T-helper 1 cell (primary cell): ENCODE measurements around the gene LRP1.

Source experiments
- DNase-seq, 5 donors: peaks; one replicate each; pipeline ENCODE4 v3.0.0-alpha.2; 2012 to 2020

Gene LRP1

DNA sequence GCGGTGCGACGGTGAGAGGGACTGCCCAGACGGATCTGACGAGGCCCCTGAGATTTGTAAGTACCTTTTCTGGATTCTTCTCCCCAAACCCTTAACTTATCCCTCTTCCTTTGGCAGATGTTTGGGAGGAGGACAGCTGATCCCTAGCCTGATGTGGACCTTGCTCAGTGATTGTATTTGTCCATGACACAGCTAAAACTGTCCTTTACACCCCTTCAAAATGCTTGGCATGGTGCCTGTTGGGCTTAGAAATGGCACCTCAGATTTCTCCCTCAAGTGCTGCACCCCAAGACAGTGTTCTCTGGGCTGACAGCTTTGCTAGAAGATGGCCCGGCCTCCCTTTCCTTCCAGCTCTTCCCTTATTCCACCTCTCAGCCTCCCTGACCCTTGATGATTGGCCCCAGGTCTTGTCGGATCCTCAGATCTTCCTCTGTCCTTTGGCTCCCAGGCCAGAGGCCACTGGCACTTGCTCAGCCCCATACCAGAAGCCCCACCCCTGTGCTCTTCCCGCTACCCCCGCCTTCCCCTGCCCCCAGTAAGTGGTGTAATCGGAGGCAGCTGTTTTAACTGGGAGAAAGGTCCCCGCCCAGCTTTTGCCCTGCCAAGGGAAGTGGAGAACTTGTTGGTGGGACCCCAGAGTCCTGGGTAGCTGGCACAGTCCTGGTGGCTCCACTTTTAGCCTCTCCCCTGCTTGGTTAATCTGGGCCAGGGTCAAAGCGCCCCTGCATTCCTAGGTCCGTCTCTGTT, 10.4 kb downstream of the LRP1 start:
- DNase-seq = no peak

DNA sequence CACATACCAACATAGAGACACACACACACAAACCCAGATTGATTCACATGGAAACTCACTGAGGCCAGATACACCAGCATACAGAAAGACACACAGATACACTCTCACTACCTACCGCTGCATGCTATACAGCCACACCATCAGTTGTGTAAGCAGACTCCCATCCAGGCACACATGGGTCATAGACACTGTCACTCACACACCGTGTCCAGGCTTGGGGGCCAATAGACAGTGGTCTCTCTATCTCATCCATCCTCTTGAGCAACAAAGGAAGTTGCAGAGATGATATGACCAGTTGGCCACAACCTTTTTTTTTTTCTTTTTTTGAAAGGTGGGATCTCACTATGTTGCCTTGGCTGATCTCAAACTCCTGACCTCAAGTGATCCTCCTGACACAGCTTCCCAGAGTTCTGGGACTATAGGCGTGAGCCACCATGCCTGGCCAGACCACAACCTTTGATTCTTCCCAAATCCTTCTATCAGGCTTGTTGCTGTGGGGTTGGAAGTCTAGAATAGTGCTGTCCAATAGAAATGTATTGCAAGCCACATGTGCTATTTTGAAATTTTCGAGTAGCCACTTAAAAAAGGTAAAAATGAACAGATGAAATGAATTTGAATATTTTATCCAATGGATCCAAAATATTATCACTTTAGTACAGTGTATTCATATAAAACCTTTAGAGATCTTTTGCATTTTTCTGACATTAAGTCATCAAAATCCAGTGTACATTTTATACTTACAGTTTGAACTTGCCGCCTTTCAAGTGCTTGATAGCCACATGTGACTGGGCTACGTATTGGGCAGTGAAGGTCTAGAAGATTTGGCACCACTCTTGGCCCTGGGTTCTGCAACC, 11.7 kb downstream of the LRP1 start:
- no peak for DNase-seq

DNA sequence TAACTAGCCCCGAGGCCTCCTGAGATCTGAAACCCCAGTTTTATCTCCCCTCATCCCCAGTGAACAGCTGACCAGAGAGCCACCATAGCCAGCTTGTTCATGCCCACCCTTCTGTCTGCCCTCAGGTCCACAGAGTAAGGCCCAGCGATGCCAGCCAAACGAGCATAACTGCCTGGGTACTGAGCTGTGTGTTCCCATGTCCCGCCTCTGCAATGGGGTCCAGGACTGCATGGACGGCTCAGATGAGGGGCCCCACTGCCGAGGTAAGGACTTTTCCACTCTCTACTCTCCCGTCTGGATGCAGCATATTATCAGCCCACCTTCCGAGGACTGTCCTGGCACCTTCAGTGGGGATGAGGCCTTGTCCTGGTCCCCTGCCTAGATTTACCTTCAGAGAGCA, 13.0 kb downstream of the LRP1 start:
- no peak for DNase-seq

GRCh38 chr12:57142121-57142520, 13.8 kb downstream of the LRP1 start:
- DNase-seq = no peak

- DNase-seq = no peak
Observed at GRCh38 chr12:57142727-57143126, 14.4 kb downstream of the LRP1 start.

DNA sequence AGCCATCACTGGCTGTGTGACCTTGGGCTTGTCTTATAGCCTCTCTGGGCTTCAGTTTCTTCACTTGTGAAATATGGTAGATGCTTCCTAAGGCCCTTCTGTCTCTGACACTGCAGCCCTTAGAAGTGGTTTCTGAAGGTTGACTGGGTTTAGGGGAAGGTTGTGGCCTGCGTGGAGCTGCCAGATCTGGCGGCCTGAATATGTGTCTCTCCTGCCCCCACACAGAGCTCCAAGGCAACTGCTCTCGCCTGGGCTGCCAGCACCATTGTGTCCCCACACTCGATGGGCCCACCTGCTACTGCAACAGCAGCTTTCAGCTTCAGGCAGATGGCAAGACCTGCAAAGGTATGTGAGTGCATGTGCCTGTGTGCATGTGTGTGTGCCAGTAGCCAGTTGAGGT, 15.2 kb downstream of the LRP1 start:
- no peak for DNase-seq

GRCh38 chr12:57145460-57146059, 17.3 kb downstream of the LRP1 start:
- DNase-seq = no peak

DNA sequence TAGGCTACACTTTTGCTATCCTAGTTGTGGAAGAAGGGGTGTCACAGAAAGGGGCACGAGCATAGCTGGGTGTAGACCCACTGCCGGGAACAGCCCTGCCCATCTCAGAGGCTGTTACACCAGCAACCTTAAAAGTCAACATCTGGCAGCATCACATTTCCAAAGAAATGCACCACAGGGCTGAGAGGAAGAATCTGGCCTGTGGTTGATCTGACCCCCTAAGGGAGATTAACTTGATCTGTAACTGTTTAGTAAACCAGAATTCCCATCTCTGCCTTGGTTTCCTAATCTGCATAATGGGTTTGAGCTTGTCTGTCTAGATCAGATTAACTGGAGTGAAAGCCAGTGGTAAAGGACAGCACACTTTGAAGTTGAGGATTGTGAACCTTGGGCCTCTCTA, 17.8 kb downstream of the LRP1 start:
- DNase-seq = no peak

DNA sequence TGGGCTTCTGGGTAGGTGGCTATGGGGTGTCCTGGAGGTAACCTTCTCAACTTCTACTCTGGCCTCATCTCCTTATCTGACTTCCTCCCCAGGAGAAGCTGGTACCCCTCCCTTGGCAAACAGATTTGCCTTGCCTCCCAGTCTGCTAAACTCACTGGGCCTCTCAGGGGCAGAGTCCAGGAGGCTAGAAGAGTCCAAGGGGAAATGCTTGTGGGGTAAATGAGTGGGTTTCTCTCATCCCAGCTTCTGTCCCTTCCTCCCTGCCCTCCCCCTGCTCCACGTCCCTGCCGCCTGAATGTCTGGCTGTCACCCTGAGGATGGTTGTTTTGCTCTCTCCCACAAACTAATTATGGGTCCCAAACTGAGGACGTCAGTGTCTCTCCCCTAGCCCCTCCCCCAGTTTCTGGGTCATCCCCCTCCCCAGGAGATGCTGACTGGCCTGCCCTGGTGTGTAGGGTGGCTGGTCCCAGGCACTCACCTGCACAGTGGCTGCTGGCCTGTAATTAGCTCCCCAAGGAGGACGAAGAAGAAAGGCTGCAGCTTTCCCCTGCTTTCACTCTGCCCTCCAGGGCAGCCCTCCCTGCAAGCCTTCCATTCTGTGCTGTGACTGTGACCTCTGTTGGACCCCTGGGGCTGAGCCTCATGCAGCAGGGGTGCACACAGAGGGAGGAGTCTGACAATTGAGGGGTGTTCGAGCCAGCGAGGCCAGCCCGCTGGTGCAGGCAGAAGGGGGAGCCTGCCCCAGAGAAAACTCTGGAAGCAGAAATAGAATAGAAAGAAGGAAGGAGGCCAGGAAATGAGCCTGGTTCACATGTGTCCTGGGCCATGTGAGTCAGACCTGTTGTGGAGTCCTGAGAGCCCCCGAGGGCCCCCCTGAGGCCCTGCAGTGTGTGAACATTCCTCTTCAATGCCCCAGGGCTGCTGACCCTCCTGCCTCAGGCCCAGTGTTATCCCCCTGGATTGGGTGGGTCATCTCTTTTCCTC, 19.0 kb downstream of the LRP1 start, which contains the start of gene LRP1-AS:
LRP1-AS (minus strand) TSS at position 659 of the 984 bp plus-strand sequence.
- DNase-seq = no peak

- DNase-seq = no peak
Observed at GRCh38 chr12:57148469-57149244, 20.4 kb downstream of the LRP1 start.

DNA sequence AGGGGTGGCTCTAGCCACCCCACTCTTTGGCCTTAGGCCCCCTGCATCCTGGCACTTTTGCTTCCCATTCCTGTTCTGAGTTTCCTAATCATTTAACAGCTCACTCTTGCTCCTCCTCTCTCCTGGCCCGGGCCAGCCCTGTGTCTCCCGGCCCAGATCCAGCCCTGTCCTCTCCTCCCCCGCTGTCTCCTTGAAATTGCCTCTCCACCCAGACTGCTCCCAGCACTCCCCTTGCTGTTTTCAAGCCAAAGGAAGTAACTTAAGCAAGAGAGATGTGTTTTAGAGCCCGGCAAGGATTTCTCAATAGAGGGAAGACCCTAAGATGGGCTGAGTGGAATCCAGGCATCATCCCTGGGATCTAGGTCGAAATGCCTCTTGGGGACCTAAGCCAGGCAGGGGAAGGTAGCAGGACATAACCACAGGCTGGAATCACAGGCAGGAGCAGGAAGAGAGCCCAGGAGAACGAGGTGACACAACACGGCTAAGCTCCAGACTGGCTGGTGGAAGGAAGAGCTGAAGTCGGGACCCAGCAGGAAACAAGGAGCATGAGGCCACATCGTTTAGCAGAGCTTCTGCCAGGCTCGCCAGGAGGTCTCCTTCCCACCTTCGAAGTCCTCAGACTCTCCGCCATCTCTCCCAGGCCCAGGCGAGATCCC, 21.1 kb downstream of the LRP1 start:
- DNase-seq = no peak

DNA sequence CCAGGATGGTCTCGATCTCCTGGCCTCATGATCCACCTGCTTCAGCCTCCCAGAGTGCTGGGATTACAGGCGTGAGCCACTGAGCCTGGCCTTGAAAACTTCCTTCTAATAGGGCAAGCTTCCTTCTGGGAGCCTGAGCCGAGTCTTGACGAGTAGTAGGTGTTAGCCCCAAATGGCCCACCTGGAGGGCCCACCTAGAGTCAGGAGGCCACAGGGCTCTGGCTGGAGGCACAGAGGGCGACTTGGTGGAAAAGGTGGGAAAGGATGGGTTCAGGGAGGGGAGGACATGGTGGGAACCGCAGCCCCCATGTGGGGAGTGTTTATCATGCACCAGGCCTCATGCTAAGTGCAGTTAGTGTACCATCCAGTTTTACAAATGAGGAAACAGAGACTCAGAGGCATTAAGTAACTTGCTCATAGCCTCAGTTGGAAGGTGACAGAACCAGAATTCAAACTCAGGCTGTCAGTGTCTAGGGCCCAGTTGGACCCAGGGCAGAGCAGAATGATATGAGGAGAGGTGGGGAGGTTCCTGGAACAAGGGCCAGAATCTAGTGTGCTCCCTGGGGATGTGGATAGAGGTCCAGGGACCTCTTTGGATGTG, 22.2 kb downstream of the LRP1 start:
- DNase-seq = no peak

GRCh38 chr12:57151741-57152630, 23.7 kb downstream of the LRP1 start:
- no peak for DNase-seq

DNA sequence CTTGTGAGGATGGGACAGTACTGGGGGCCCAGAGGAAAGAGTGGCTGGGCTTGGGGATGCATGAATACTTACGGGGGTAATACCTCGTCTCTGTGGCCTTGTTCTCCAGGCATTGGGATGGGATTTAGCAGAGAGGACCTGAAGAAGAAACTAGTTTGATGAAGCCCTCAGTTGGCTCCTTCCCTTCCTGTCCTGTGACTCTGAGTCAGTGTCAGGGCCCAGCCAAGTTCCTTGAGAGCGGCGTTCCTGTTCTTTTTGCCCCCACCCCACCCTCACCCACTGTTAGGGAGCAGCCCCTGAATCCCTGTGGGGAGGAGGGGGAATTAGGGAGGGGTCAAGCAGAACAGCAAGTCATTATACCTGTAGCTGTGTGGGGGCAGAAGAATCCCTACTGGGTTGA, 24.4 kb downstream of the LRP1 start:
- no peak for DNase-seq

DNA sequence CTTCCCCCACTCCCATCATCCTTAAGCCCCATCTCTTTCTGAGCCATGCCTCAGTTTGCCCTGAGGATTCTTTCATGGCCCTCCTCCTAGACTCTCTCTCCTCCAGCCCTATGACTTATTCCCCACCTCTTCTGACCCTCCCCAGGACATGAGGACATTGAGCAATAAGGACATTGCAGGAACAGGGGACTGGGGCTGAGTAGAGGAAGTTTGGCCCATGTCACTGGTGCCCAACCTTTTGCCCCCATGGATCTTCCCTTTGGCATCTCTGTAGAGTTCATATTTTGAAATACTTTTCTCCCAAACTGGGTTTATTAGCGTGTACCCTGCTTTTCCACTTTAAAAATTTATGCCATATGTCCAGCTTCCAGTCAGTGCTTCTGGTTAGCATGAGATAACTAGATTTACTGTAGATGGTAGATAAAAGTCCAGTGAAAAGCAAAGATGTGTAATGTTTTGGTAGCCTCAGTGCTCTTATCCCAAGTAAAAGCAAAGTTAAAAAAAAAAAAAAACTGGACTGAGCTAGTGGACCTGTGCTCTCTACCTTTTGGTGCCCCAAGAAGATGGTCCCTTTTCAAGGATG, 25.2 kb downstream of the LRP1 start:
- DNase-seq = no peak

DNA sequence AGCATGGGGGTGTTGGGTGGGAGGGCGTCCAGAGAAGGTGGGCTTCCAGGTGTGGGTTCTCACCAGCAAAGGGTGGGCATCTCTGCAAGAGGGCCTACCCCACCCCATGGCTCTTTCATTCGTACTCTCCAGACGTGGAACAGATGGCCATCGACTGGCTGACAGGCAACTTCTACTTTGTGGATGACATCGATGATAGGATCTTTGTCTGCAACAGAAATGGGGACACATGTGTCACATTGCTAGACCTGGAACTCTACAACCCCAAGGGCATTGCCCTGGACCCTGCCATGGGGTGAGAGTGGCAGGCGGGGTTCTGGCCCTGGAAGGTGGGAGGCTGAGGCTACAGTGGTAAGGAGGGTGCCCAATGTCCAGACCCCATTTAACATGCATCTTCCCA, 25.8 kb downstream of the LRP1 start:
- DNase-seq = no peak

DNA sequence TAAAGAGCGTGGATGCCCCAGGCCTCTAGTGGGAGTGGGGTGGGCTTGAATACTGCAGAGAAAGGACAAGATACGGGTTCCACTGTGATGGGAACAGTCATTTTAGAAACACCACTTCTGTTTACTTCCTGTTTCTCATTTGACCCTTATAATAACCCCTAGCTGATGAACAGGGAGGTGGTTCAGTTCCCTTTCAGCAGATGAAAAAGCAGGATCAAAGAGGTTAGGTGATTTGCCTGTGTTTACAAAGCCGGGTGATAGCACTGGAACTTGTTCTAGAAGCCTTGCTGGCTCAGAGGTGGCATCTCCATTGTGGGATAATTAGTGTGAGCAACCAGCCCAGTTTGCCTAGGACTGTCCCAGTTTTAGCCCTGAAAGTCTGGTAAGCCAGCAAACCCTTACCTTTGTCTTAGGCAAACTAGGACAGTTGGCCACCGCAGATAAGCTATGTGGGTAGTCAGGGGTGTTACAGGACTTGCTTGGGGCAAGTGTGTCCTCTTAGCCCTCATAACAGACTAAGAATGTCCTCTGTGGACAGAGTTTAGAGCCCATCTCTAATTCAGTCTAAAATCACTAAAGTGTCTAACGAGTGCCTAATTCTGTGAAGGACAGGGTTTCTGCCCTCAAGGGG, 26.6 kb downstream of the LRP1 start:
- no peak for DNase-seq

DNA sequence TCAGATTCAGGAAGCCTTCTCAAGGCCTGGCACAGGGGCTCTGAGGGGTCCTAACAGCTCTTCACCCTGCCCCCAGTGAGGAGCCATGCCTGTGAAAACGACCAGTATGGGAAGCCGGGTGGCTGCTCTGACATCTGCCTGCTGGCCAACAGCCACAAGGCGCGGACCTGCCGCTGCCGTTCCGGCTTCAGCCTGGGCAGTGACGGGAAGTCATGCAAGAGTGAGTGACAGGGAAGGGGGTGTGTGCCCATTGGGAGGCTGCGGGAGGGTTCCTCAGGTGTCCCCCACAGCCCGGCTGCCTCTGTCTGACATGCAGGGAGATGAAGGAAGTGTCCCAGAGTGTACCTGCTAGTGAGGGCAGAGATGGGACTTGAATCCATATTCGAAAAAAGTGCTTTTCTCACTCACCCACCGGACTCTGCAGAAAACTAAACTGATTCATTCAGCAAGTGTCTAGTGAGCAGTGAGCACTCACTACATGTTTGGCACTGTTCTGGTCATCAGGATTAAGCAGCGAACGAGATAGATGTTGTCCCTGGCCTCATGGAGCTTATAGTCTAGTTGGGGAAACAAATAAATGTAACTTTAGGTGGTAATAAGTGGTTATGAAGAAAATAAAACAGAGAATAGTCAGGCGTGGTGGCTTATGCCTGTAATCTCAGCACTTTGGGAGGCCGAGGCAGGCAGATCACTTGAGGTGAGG, 28.6 kb downstream of the LRP1 start:
- no peak for DNase-seq
